ENCODE measurements around the gene NHLH1. TPM values are rescaled to one million over a fixed set of nuclear protein-coding genes. Genes with fewer than 3 reads are reported as not detected.

NHLH1 gene
- total RNA-seq, 1 donor = not detected

GRCh38 chr1:160332516-160332915 is 34.4 kb upstream of the NHLH1 start:
- DNase-seq (ENCODE audit: low read depth) = no peak
- TF ChIP-seq, protein P1, sequence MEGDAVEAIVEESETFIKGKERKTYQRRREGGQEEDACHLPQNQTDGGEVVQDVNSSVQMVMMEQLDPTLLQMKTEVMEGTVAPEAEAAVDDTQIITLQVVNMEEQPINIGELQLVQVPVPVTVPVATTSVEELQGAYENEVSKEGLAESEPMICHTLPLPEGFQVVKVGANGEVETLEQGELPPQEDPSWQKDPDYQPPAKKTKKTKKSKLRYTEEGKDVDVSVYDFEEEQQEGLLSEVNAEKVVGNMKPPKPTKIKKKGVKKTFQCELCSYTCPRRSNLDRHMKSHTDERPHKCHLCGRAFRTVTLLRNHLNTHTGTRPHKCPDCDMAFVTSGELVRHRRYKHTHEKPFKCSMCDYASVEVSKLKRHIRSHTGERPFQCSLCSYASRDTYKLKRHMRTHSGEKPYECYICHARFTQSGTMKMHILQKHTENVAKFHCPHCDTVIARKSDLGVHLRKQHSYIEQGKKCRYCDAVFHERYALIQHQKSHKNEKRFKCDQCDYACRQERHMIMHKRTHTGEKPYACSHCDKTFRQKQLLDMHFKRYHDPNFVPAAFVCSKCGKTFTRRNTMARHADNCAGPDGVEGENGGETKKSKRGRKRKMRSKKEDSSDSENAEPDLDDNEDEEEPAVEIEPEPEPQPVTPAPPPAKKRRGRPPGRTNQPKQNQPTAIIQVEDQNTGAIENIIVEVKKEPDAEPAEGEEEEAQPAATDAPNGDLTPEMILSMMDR (IDR thresholded peaks at IDR 0.05; ENCODE audit: insufficient read depth, low read length) = no peak
- H3K4me3 ChIP-seq (ENCODE audit: low read depth, low read length) = no peak overlapping the region

DNA sequence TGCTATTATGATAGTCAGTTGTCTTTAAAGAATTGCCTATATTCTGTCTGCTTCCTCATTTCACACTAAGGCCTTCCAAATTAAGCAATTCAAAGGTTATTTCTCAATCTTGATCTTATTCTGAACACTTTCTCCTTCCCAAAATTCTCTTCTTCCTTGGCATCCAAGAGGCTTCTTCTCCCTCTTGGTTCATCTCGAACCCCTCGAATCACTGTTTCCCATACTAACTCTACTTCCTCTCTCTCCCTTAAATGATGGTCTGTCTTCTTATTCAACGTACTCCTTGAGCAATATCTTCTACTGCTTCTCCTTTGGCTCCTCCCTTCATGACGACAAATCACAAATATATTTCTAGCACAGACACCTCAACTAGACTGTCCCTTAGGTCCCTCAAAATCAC is 28.3 kb upstream of the NHLH1 start:
- TF ChIP-seq, protein P1 (IDR thresholded peaks at IDR 0.05; ENCODE audit: insufficient read depth, low read length) = no peak
- DNase-seq (ENCODE audit: low read depth) = no peak
- H3K4me3 ChIP-seq (ENCODE audit: low read depth, low read length) = no peak overlapping the region

- no peak overlapping the region for H3K4me3 ChIP-seq (ENCODE audit: low read depth, low read length)
- DNase-seq (ENCODE audit: low read depth) = no peak
- TF ChIP-seq, protein P1 (IDR thresholded peaks at IDR 0.05; ENCODE audit: insufficient read depth, low read length) = no peak
Measured at GRCh38 chr1:160340146-160340545, 26.7 kb upstream of the NHLH1 start.

- TF ChIP-seq, protein P1 (IDR thresholded peaks at IDR 0.05; ENCODE audit: insufficient read depth, low read length) = no peak
- DNase-seq (ENCODE audit: low read depth) = no peak
- H3K4me3 ChIP-seq (ENCODE audit: low read depth, low read length) = peak overlapping the region; percentile 94
Measured at GRCh38 chr1:160340866-160341265, 26.0 kb upstream of the NHLH1 start.

DNA sequence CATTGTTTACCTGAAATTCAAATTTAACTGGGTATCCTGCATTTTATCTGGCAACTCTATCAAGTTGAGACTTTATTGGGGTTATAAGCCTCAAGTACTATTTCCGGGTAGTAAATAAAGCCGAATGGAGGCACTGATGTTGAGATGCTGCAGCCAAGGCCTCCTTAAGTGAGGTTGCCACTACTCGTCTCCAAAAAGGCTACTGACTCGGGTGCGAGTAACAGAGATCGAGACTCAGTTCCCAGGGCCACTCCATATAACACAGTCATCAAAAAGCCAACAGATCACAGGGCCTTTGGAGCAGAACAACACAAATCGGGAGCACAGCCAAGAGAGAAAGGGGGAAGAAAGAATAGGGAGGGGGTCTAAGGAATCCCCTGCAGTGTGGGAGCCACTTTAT is 24.3 kb upstream of the NHLH1 start:
- peak; percentile 17 for DNase-seq (ENCODE audit: low read depth)
- TF ChIP-seq, protein P1 (IDR thresholded peaks at IDR 0.05; ENCODE audit: insufficient read depth, low read length) = no peak
- peak overlapping the region; percentile 94 for H3K4me3 ChIP-seq (ENCODE audit: low read depth, low read length)

DNA sequence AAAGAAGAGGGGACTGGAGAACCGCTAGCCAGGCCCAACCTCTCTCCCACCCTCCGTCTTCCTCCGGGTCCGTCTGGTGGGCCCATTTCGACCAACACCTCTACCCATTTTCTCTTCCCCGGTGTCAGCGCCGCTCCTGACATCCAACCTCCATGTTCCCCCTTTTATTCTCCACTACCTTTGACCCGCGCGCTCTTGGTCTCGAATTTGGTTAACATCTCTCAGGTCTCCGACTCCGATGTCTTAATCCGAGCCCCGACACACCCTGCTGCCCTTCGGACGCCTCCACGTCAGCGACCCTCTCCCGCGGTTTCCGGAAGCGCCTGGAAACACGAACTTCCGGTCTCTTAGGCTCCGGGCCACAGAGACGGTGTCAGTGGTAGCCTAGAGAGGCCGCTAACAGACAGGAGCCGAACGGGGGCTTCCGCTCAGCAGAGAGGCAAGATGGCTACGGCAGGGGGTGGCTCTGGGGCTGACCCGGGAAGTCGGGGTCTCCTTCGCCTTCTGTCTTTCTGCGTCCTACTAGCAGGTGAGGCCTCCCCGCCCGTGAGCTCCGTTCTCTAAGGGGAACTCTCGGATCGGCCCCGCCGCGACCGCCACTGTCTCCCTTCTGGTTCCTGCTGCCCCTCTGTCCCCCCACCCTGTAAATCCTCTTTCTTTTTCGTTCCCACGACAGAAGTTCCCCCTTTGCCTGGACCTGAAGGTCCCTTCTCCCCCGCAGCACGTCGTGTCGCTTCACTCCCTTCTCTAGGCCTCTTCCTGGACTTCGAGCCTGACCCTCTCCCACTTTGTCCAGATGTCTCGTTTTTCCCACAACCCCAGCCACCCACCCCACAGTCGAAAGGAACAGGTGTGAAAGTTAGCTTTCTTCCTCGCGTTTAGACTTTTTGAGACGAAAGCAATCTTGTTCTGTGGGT is 23.7 kb upstream of the NHLH1 start, which contains the start of the genes COPA and NCSTN:
Gene COPA, minus strand, starts transcription at position 298 of the 917 bp plus-strand sequence. Its CDS starts 80 bp downstream, at position 218.
Gene NCSTN, plus strand, starts transcription at position 431 of the 917 bp plus-strand sequence. Its CDS starts 14 bp downstream, at position 445.
- TF ChIP-seq, protein P1 (IDR thresholded peaks at IDR 0.05; ENCODE audit: insufficient read depth, low read length) = peak; percentile 22
- peak within 1 kb of the TSS; percentile 94 for H3K4me3 ChIP-seq (ENCODE audit: low read depth, low read length)
- peak; percentile 98 for DNase-seq (ENCODE audit: low read depth)
